ENCODE measurements around the gene RICTOR.
"Not testable (repeated sequence)": the region's sequence is repeated elsewhere in the genome, so short reads cannot be mapped to it uniquely, and the experiment has no call there.

The RICTOR gene

DNA sequence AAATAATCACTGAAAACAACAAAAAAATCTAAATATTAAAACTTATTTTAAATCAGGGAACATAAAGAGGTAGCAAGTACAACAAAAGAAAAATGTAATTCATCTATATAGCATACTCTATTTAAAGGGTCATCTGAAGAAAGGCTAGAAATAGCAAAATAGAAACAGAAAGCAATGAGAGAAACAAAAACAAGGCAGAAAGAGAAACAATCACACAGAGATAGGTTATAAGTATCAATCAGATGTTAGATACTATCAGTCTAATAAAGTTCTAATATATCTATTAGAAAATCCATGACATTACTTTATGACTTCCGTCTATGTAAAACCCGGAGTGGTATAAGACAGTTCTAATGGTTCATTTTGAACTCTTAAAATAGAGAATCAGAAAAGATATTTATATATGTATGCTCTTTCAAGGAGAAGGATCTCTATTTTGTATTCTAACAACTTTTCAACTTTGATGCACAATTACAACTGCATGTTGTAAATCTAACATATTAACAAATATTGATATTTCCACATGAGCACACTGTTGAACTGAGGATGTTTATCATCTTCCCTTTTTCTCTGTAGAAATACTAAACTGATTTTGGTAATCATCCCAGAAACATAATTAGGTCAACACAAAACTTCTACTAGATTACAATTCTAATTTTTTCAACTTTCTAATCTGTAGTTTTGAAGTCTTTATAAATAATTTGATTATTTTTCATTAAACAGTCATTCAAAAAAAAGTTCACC, 15.8 kb downstream of the RICTOR start:
- no peak for DNase-seq (ENCODE audit: low read depth in 2 of 2)

DNA sequence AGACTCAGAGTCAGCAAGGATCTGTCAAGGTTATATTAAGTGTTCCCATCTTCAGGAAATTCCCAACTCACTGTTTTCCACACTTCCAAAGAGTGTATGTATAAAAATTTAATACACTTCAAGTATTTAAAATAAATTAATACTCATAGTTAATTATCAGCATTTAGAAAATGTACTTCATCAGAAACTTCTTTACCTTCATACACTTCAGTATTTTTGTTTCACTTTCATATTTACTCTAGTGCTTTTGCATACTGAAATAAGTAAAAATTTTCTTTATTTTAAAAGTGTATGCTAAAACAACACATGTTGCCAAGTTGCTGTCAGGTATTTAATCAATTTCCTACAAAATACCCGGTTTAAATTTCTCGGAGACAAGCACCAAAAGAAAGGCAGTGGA, 16.5 kb downstream of the RICTOR start:
- no peak for DNase-seq (ENCODE audit: low read depth in 2 of 2)

DNA sequence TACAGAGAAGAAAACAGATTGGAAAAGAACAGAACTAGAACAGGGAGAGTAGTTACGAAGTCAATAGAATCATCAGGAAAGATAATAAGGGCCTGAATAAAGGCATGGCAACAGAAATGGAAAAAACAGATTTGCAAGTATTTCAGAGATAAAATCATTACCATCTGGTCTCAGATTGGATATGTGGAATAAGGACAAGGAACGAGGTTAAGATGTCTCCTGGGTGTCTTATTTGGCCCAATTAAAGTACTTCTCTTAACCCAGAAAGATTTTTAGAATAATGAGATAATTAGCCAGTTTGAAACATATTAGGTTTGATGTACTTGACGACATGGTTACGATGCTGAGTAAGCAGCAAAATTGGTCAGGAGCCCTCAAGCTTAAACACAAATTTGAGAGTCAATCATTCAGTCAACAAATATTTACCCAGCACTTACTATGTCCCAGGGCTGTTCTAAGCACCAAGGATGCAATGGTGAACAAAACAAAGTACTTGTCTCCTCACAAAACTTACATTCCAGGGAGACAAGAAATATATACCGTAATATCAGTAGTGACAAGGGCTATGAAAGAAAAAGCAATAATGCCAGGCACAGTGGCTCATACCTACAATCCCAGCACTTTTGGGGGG, 18.3 kb downstream of the RICTOR start:
- DNase-seq (ENCODE audit: low read depth in 2 of 2), result no peak

DNA sequence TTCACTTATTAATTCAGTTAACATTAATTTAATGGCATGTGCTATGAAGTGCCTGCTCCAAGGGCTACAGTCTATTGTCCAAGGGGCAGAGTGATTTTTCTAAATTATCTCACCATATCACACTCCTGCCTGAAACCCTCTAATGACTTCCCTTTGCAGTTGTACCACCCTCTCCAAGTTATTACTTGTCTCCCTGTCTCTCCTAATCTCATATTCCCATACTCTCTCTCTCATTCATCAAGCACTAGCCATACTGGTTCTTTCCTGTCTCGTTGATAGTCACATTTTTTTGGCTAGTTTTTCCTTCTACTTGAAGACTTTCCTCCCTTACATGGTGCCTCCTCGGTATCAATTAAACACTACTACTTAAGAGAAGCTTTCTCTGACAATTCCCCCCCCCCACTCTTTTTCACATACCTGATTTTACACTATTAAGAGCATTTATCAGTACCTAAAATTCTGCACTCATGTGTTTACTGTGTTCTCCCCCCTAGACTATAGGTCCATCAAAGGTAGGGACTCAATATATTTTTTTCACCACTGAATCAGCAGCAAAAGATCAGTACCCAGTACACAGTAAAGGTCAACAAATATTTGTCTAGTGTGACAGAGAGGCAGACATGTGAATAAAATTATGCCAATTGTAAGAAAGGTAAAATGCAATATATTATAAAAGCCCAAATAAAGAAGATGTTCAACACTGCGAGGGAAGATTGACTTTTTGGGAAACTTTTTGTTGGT, 19.0 kb downstream of the RICTOR start:
- DNase-seq (ENCODE audit: low read depth in 2 of 2), result no peak

DNA sequence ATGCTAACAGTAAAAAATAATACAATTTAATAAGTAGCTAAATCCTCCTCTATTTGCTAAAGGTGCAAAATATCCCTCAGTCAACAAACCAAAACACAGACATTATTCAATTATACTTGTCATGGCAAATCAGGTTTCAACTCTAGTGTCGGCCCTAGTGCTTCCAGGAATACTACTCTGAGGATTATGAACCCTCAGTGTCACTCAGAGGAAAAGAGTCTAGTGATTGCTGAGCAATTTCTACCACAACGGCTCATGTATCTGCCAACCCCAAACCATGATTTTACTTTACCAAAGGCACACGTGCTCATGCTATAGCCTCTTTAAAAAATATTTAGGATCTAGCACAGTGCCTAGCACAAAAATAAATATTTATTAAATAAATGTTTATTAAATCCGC, 21.0 kb downstream of the RICTOR start:
- no peak for DNase-seq (ENCODE audit: low read depth in 2 of 2)

DNA sequence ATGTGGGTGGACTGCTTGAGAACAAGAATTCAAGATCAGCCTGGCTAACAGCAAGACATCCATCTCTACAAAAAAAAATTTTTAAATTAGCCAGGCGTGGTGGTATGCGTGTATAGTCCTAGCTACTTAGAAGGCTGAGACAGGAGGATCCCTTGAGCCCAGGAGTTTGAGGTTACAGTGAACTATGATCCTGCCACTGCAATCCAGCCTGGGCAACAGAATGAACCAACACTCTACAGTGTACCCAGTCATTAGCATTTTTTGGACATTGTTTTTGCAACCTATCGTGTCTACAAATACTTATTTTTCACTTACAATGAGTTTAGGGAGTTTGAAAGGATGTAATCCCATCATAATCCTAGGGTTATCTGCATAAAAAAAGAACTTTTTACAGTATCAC, 22.1 kb downstream of the RICTOR start:
- no peak for DNase-seq (ENCODE audit: low read depth in 2 of 2)

DNA sequence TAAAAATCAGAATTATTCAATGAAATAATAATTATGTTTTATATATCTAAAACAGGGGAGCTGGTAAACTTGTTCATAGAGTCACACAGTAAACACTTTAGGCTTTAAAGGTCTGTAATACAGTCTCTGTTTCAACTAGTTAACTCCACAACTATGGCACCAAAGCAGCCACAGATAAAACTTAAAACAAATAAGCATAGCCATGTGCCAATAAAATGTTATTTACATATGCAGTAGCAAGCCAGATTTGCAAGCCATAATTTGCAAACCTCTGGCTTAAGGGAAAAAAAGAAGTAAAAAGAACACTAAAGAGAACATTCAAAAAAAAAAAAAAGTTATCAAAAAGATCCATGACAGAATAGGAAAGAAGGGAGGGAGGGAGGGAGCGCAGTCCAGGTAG, 24.9 kb downstream of the RICTOR start:
- no peak for DNase-seq (ENCODE audit: low read depth in 2 of 2)

DNA sequence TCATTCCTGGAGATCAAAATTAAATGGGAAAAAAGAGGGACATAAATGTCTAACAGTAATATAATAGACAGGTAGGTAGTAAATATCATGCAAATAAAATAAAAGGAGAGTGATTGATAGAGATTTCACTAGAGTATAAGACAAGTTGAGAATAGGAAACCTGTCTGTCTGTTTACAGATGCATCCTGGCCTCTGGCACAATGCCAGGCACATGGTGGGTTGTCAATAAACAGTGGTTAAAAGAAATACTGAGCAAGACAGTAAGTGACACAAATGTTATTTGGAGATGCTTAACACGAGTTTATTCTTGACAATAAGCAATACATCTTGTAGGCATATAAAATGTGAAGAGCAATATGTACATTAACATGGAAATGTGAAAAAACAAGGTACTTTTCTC, 33.3 kb downstream of the RICTOR start:
- no peak for DNase-seq (ENCODE audit: low read depth in 2 of 2)

DNA sequence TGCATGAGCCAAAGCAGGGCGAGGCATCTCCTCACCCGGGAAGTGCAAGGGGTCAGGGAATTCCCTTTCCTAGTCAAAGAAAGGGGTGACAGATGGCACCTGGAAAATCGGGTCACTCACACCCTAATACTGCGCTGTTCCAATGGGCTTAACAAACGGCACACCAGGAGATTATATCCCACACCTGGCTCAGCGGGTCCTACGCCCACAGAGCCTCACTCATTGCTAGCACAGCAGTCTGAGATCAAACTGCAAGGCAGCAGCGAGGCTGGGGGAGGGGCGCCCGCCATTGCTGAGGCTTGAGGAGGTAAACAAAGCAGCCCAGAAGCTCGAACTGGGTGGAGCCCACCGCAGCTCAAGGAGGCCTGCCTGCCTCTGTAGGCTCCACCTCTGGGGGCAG, 39.7 kb downstream of the RICTOR start:
- not testable (repeated sequence) for DNase-seq (ENCODE audit: low read depth in 2 of 2)

DNA sequence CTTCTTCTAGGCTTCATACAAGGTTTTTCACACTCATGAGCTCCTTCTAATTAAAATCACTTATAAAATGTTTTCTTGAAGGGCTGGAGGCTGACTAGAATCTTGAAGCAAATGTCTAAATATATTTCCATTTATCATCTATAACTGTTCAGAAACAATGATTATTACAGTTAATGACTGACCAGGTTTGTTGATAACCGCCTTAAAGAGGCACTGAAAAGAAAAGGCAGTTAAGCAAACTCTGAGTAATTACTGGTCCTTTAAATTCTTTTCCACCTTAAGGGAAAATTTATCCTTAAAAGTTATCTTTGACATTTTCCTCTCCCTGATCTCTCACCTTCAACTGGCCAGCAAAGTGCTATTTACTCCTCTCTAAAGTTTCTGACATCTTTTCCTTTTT, 43.2 kb downstream of the RICTOR start:
- DNase-seq (ENCODE audit: low read depth in 2 of 2), result no peak

DNA sequence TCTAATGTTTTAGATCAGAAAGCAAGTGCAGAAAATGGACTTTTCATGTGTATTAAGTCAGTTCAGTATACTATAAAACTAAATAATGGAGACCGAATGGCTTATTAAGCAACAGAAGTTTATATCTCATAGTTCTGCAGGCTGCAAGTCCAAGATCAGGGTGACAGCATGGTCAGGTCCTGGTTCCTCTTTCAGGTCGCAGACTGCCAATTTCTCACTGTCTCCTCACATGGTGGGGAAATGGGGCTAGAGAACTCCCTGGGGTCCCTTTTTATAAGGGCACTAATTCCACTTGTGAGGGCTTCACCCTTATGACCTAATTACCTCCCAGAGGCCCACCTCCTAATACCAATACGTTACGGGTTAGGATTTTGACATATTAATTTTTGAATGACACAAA, 48.7 kb downstream of the RICTOR start:
- DNase-seq (ENCODE audit: low read depth in 2 of 2), result no peak

DNA sequence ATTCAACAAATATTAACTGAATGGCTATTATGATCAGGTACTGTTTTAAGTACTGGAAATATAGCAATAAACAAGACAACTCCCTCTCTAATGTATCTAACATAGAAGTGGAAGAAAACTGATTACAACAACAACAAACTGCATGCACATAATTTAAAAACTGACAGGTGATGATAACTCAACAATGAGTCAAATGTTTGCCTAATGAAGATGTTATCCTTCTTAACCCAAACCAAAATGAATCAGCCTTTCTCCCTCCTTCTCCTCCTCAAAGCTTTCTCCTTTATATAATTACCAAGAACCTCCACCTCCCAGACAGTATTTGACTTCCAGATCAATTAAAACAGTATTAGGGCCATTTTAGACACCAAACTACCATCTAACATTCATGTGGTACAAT, 49.3 kb downstream of the RICTOR start:
- no peak for DNase-seq (ENCODE audit: low read depth in 2 of 2)

DNA sequence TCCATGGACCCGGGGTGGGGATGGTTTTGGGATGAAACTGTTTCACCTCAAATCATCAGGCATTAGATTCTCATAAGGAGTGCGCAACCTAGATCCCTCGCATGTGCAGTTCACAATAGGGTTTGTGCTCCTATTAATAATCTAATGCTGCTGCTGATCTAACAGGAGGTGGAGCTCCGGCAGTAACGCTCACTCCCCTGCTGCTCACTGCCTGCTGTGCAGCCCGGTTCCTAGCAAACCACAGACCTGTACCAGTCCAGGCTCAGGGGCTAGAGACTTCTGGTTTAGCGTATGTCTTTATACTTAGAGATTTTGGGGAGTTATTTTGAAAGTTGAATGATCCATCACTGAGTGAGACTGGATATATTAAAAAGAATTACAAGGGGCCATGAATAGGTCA, 50.2 kb downstream of the RICTOR start:
- no peak for DNase-seq (ENCODE audit: low read depth in 2 of 2)

DNA sequence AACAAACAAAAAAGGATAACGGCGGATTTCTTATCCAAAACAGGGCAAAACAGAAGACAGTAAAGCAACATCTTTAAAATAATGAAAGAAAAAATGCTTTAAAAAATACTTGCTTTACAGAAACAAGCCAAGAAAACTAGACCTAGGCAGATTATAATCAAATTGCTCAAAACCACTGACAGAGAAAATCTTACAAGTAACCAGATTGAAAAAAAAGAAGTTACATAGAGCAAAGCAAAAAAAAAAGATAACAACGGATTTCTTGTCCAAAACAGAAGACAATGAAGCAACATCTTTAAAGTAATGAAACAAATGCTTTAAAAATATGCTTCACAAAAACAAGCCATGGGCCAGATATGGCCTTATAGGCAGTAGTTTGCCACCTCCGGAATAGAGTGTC, 51.1 kb downstream of the RICTOR start:
- no peak for DNase-seq (ENCODE audit: low read depth in 2 of 2)

DNA sequence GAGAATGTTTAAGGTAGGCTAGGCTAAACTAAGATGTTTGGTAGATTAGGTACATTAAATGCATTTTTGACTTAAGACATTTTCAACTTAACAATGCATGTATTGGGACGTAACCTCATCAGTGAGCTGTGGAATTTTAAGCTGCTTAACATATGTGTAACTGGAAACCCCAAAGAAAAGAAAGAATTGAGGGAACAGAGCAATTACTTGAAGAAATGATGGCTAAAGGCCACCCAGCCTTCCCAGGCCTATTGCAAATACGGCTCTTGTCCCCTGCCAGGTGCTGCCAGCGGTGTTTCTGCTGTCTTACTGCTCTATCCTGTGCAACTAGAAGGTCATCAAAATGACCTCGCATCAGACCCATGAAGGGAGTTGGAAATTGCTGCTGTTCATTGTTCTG, 52.0 kb downstream of the RICTOR start:
- DNase-seq (ENCODE audit: low read depth in 2 of 2), result no peak

DNA sequence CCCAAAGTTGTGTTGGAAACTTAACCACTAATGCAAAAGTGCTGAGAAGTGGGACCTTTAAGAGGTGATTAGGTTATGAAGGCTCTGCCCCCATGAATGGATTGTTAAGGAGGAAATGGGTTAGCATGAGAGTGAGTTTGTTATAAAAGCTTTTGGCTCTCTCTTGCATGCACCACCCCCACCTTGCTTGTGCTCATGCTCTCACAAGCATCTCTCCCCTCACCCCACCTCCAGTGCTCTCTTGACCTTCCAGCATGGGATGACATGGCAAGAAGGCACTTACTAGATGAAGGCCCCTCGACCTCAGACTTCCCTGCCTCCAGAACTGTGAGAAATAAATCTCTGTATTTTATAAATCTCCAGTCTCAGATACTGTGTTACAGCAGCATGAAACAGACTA, 52.8 kb downstream of the RICTOR start:
- no peak for DNase-seq (ENCODE audit: low read depth in 2 of 2)

DNA sequence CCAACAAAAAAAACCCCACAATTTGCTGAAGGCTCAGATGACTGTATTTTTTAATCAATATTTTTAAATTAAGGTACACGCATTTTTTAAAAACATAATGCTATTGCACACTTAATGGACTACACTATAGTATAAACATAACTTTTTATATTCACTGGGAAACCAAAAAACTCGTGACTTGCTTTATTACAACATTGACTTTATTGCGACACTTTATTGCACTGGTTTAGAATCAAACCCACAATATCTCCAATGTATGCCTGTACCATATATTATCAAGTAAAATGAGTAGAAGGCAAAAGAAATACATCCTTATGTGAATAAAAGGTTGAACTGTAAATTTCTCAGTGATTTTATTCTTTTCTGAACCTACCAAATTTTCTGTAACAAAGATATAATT, 53.7 kb downstream of the RICTOR start:
- DNase-seq (ENCODE audit: low read depth in 2 of 2), result no peak

DNA sequence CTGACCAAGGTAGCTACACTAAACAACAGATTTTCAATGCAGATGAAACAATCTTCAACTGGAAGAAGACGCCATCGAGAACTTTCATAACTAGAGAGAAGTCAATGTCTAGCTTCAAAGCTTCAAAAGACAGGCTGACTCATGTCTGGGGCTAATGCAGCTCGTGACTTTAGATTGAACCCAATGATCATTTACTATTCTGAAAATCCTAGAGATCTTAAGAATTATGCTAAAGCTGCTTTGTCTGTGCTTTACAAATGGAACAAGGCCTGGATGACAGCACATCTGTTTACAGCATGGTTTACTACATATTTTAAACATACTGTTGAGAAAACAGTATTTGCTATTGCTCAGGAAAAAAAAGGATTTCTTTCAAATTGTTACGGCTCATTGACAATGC, 54.9 kb downstream of the RICTOR start:
- no peak for DNase-seq (ENCODE audit: low read depth in 2 of 2)

DNA sequence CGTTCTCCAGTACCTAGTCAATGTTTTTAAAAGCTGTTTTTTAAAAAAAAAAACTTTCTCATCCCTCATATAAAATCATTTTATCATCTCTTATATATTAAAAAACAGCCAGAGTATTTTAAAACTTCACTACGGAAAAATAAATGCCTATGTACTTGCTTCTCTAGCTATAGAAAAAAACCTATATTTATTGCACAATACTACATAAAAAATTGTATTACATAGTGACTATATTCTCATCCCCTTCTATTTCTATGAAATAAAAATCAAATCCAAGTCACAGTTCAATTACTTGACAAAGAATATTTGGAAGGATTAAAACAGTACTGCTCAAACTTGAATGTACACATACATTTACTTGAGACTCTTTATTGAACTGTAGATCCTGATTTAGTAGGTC, 56.7 kb downstream of the RICTOR start:
- no peak for DNase-seq (ENCODE audit: low read depth in 2 of 2)

DNA sequence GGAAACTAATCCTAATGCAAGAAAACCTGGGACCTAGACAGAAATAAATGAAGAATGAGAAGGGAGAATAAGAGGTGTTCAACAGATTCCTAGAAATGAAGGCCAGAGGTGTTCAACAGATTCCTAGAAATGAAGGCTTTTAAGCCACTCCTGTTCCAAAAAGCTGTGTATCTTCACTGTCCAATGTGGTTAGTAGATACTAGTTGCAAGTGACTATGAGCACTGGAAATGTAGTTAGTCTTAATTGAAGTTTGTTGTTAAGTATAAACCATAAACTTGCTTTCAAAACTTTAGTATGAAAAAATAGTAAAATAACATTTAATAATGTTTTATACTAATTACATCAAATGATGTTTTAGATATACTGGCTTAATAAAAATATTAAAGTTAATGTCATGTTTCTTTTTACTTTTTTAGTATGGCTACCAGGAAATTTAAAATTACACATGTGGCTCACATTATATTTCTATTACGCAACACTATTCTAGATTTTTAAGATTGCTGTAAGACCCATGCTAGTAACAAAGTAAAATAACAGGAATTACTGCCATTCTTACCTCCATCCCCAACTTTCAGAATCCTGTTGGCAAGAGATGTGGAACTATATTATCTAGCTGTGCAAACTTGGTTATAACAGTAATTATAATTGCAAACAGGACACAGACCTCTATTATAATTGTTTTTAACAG, 57.5 kb downstream of the RICTOR start:
- DNase-seq (ENCODE audit: low read depth in 2 of 2), result no peak

DNA sequence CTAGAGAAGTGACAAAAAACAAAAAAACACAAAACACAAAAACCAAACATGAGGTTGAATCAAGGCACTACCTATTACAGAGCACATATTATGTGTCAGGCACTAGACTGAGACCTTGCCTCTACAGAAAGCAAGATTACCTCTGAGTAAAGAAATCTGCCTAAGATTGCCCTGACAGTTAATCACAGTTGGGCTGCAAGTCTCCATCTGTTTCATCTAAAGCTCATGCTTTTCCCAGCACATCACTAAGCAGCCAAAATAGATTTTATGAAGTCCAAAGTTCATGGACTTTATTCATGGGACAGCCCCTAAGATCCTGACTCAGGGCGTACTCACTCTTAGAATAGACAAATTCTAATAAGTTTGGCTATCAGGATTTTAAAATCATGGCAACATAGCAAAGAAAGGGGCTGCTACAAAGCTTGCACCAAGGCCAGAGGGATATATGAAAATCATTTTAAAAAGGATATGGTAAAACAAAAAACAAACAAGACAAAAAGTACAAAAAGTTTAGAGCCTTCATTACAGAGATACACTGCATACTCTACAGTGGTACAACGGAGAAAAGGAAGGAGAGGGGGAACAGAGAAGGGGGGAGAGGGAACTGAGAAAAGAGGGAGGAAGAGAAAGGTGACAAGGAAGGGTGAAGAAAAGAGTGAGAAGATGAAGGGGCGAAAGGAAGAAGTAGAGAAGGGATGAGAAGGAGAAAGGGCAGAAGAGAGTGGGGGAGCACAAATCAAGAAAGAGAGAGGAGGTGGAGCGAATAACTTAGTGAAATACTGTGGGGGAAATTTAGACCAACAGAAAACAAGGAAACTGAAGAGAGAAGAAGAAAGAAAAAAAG, 58.2 kb downstream of the RICTOR start:
- DNase-seq (ENCODE audit: low read depth in 2 of 2), result no peak

DNA sequence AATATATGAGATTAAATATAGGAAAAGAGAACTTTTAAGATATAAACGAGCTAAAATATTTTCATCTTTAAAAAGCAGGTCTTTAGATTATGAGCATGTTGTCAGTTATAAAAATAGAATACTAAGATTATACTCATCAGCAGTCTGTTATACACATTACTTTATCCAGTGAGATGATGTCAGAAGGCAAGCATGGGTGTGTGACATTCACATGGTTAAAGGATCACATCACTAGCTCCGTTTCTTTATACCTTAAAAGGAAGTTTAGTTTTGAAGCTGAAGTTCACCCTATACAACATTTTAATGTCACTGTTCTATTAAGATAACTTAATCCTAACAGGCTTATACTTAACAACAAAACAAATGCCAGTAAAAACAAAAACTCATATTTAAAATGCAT, 59.6 kb downstream of the RICTOR start:
- DNase-seq (ENCODE audit: low read depth in 2 of 2), result no peak
